ENCODE data around the gene SPINK2.

Gene SPINK2

GRCh38 chr4:56821381-56822243, at the start of gene SPINK2:
Gene SPINK2 (minus strand): TSS chr4:56821701. CDS start chr4:56821662, 39 bp downstream.
- DNase-seq (ENCODE audit: insufficient read length, low spot score) (peak; percentile 56), FAIRE-seq (no peak)

- FAIRE-seq (no peak), DNase-seq (ENCODE audit: insufficient read length, low spot score) (no peak)
Observed at GRCh38 chr4:56870946-56871345, 49.4 kb upstream of the SPINK2 start.

- FAIRE-seq (no peak), DNase-seq (ENCODE audit: insufficient read length, low spot score) (no peak)
Observed at GRCh38 chr4:56863441-56864139, 42.1 kb upstream of the SPINK2 start.

- DNase-seq (ENCODE audit: insufficient read length, low spot score) (no peak), FAIRE-seq (peak; percentile 14)
Observed at GRCh38 chr4:56861360-56861759, 39.9 kb upstream of the SPINK2 start.

- FAIRE-seq (peak; percentile 8), DNase-seq (ENCODE audit: insufficient read length, low spot score) (no peak)
Observed at GRCh38 chr4:56860781-56861180, 39.3 kb upstream of the SPINK2 start.

GRCh38 chr4:56859841-56860240, 38.3 kb upstream of the SPINK2 start:
- FAIRE-seq = no peak
- DNase-seq (ENCODE audit: insufficient read length, low spot score) = no peak

GRCh38 chr4:56857601-56858309, 36.3 kb upstream of the SPINK2 start:
- DNase-seq (ENCODE audit: insufficient read length, low spot score) (no peak), FAIRE-seq (no peak)

GRCh38 chr4:56856656-56857055, 35.2 kb upstream of the SPINK2 start:
- FAIRE-seq (no peak), DNase-seq (ENCODE audit: insufficient read length, low spot score) (no peak)

GRCh38 chr4:56850910-56851309, 29.4 kb upstream of the SPINK2 start:
- FAIRE-seq (no peak), DNase-seq (ENCODE audit: insufficient read length, low spot score) (no peak)

- no peak for FAIRE-seq
- DNase-seq (ENCODE audit: insufficient read length, low spot score) = no peak
Observed at GRCh38 chr4:56844802-56845580, 23.5 kb upstream of the SPINK2 start.

GRCh38 chr4:56843421-56843899, 22.0 kb upstream of the SPINK2 start:
- FAIRE-seq = no peak

GRCh38 chr4:56840559-56840958, 19.1 kb upstream of the SPINK2 start:
- no peak for FAIRE-seq
- DNase-seq (ENCODE audit: insufficient read length, low spot score) = no peak

More at GRCh38 chr4:56843421-56843899, 22.0 kb upstream of the SPINK2 start:
- no peak for DNase-seq (ENCODE audit: insufficient read length, low spot score)

GRCh38 chr4:56828784-56829535, 7.5 kb upstream of the SPINK2 start:
- peak; percentile 37 for FAIRE-seq

GRCh38 chr4:56823933-56824600, 2.6 kb upstream of the SPINK2 start:
- FAIRE-seq = no peak
- no peak for DNase-seq (ENCODE audit: insufficient read length, low spot score)

More at GRCh38 chr4:56828784-56829535, 7.5 kb upstream of the SPINK2 start:
- no peak for DNase-seq (ENCODE audit: insufficient read length, low spot score)

- no peak for DNase-seq (ENCODE audit: insufficient read length, low spot score)
- FAIRE-seq = peak; percentile 33
Observed at GRCh38 chr4:56818797-56819196, 2.7 kb downstream of the SPINK2 start.

GRCh38 chr4:56817840-56818491, 3.5 kb downstream of the SPINK2 start:
- DNase-seq (ENCODE audit: insufficient read length, low spot score) = peak; percentile 40
- FAIRE-seq = peak; percentile 94

- no peak for FAIRE-seq
- no peak for DNase-seq (ENCODE audit: insufficient read length, low spot score)
Observed at GRCh38 chr4:56806666-56807065, 14.8 kb downstream of the SPINK2 start.

GRCh38 chr4:56804551-56804950, 16.9 kb downstream of the SPINK2 start:
- FAIRE-seq = no peak
- no peak for DNase-seq (ENCODE audit: insufficient read length, low spot score)
